GM12878 (cell line): Measurements from ENCODE around the gene FLT1.

ENCODE experiments used
- BCL3 ChIP-seq: IDR thresholded peaks from 2 replicates; pipeline ENCODE4 v1.6.1; 2011; ENCODE audit warnings: borderline replicate concordance, low read depth, mild to moderate bottlenecking, moderate library complexity, low read length; ENCODE audit not compliant: insufficient read depth, poor library complexity, severe bottlenecking
- CEBPZ ChIP-seq: fragments of 150-350 bp; IDR thresholded peaks from 2 replicates; pipeline ENCODE4 v1.6.1; 2016; ENCODE audit warnings: low read depth, low read length
- EP300 ChIP-seq, 2 experiments: fragments of 150-350 bp in 1 of 2; IDR thresholded peaks; 2 replicates each; pipeline ENCODE4 v1.6.1; 2011 to 2012; ENCODE audit warnings: low read depth in 2 of 2, low read length in 2 of 2, borderline replicate concordance in 1 of 2, improper control_type of control experiment in 1 of 2, inconsistent platforms in 1 of 2; ENCODE audit not compliant: control insufficient read depth in 1 of 2
- HDAC6 ChIP-seq: fragments of 200-600 bp; sonication (generic); IDR thresholded peaks from one replicate; pipeline ENCODE4 v1.8.0; 2017; ENCODE audit warnings: antibody characterized with exemption; ENCODE audit not compliant: unreplicated experiment
- HDGF ChIP-seq: fragments of 450-650 bp; IDR thresholded peaks from 2 replicates; pipeline ENCODE4 v1.6.1; 2016; ENCODE audit warnings: antibody characterized with exemption
- JUND ChIP-seq: IDR thresholded peaks from 2 replicates; pipeline ENCODE4 v1.6.1; 2012; ENCODE audit warnings: low read depth, mild to moderate bottlenecking, low read length, improper control_type of control experiment, moderate library complexity
- NR2C1 ChIP-seq: fragments of 450-650 bp; IDR thresholded peaks from 2 replicates; pipeline ENCODE4 v1.6.1; 2017; ENCODE audit warnings: antibody characterized with exemption, mild to moderate bottlenecking, moderate library complexity
- NR2C2 ChIP-seq: IDR thresholded peaks from 2 replicates; pipeline ENCODE4 v1.6.1; 2011; ENCODE audit warnings: borderline replicate concordance, low read depth; ENCODE audit not compliant: control insufficient read depth, insufficient read length
- POLR2A ChIP-seq: IDR thresholded peaks from 2 replicates; pipeline ENCODE4 v1.6.1; 2011; ENCODE audit warnings: low read depth, mild to moderate bottlenecking, low read length
- POLR2AphosphoS5 ChIP-seq: IDR thresholded peaks from 2 replicates; pipeline ENCODE4 v1.6.1; 2011; ENCODE audit warnings: mild to moderate bottlenecking, low read length, inconsistent platforms
- ZBTB33 ChIP-seq: fragments of 450-650 bp; IDR thresholded peaks from 2 replicates; pipeline ENCODE4 v1.6.1; 2017; ENCODE audit warnings: mild to moderate bottlenecking
- ZBTB40 ChIP-seq: fragments of 450-650 bp; IDR thresholded peaks from 2 replicates; pipeline ENCODE4 v1.6.1; 2016; ENCODE audit warnings: mild to moderate bottlenecking, moderate library complexity, borderline replicate concordance
- TF ChIP-seq, protein P1 (sequence below), 3 experiments: IDR thresholded peaks in 2 of 3; conservative IDR thresholded peaks in 1 of 3; 2 replicates each; pipeline ENCODE4 v1.5.1; 2011; ENCODE audit warnings: low read depth in 3 of 3, low read length in 3 of 3, mild to moderate bottlenecking in 3 of 3, control low read depth in 2 of 3, moderate library complexity in 2 of 3, inconsistent platforms in 1 of 3, mixed read lengths in 1 of 3; ENCODE audit not compliant: control insufficient read depth in 2 of 3, insufficient read depth in 1 of 3; ENCODE audit errors: extremely low read depth in 1 of 3

DNA sequence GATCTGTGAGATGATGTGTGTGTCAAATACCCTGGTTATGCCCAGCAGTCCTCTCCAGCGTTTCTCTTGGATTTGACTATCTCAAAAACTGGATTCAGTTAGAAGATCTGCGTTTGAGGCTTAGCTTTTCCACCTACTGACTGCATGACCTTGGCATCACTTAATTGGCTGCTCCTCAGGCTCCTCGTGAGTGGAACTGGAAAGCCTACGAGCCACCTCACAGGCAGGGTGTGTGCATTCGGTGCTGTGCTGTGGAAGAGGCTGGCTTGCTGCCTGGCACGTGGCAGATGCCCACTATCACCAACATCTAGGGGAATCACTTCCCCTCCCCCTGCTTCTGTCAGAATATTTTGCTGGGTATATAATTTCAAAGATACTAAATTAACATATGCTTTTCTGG is 25.6 kb downstream of the FLT1 start:
- TF ChIP-seq ZBTB40 (no peak), NR2C2 (no peak), POLR2A (no peak), BCL3 (no peak), HDGF (no peak), POLR2AphosphoS5 (no peak), ZBTB33 (no peak), HDAC6 (no peak), NR2C1 (no peak), EP300 (IDR thresholded peaks at IDR 0.05; ENCODE audit: borderline replicate concordance in 1 of 2, control insufficient read depth in 1 of 2, low read depth in 2 of 2, low read length in 2 of 2) (no peak), CEBPZ (no peak), JUND (no peak)
- TF ChIP-seq, protein P1, sequence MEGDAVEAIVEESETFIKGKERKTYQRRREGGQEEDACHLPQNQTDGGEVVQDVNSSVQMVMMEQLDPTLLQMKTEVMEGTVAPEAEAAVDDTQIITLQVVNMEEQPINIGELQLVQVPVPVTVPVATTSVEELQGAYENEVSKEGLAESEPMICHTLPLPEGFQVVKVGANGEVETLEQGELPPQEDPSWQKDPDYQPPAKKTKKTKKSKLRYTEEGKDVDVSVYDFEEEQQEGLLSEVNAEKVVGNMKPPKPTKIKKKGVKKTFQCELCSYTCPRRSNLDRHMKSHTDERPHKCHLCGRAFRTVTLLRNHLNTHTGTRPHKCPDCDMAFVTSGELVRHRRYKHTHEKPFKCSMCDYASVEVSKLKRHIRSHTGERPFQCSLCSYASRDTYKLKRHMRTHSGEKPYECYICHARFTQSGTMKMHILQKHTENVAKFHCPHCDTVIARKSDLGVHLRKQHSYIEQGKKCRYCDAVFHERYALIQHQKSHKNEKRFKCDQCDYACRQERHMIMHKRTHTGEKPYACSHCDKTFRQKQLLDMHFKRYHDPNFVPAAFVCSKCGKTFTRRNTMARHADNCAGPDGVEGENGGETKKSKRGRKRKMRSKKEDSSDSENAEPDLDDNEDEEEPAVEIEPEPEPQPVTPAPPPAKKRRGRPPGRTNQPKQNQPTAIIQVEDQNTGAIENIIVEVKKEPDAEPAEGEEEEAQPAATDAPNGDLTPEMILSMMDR (IDR thresholded peaks at IDR 0.05 in 2 of 3, conservative IDR thresholded peaks at IDR 0.05 in 1 of 3; ENCODE audit: control insufficient read depth in 2 of 3, extremely low read depth in 1 of 3, insufficient read depth in 1 of 3, low read depth in 3 of 3, low read length in 3 of 3), result no peak
